Mononuclear cell (primary cell): ENCODE measurements around the gene GNA14. TPM values are rescaled to one million over a fixed set of nuclear protein-coding genes. Genes with fewer than 3 reads are reported as not detected.
"Not testable (repeated sequence)": the region's sequence is repeated elsewhere in the genome, so short reads cannot be mapped to it uniquely, and the experiment has no call there.

Experiments
- H3K27me3 ChIP-seq: 2 replicates; pipeline ENCODE4 v1.6.0; 2011; ENCODE audit warnings: low read length, control low read depth; ENCODE audit not compliant: insufficient read depth
- H3K4me1 ChIP-seq: 2 replicates; pipeline ENCODE4 v1.5.1; 2011; ENCODE audit warnings: mild to moderate bottlenecking, low read length, control low read depth; ENCODE audit not compliant: insufficient read depth
- H3K4me3 ChIP-seq: 2 replicates; pipeline ENCODE4 v1.5.1; 2011; ENCODE audit warnings: mild to moderate bottlenecking, low read length, moderate library complexity
- H3K9me3 ChIP-seq: 2 replicates; pipeline ENCODE4 v1.5.1; 2011; ENCODE audit warnings: low read depth, mild to moderate bottlenecking, control low read depth, low read length
- total RNA-seq: library from RNA; depleted of rRNA; stranded (reverse); fragments of >200 nt; gene quantifications from one replicate; pipeline ENCODE4 v1.2.3, GENCODE V29; 2012

GNA14 gene
- total RNA-seq, 1 donor = not detected

GRCh38 chr9:77510666-77511065 lies 137.5 kb downstream of the GNA14 start:
- Histone ChIP-seq H3K9me3 (no peaks in the 10 kb centered on the region), H3K4me1 (no peaks in the 10 kb centered on the region), H3K4me3 (no peak overlapping the region), H3K27me3 (no peaks in the 10 kb centered on the region)

GRCh38 chr9:77508396-77508795 lies 139.7 kb downstream of the GNA14 start:
- H3K27me3 ChIP-seq = no peaks in the 10 kb centered on the region
- H3K4me1 ChIP-seq = no peaks in the 10 kb centered on the region
- H3K9me3 ChIP-seq = no peaks in the 10 kb centered on the region
- H3K4me3 ChIP-seq = no peak overlapping the region

GRCh38 chr9:77507212-77507961 lies 140.7 kb downstream of the GNA14 start:
- no peak overlapping the region for H3K4me3 ChIP-seq
- no peaks in the 10 kb centered on the region for H3K27me3 ChIP-seq
- H3K4me1 ChIP-seq = no peaks in the 10 kb centered on the region
- H3K9me3 ChIP-seq = no peaks in the 10 kb centered on the region

- Histone ChIP-seq H3K27me3 (no peaks in the 10 kb centered on the region), H3K9me3 (no peaks in the 10 kb centered on the region), H3K4me3 (no peak overlapping the region), H3K4me1 (no peaks in the 10 kb centered on the region)
Measured at GRCh38 chr9:77505232-77505631, 142.9 kb downstream of the GNA14 start.

- no peak overlapping the region for H3K4me3 ChIP-seq
- H3K4me1 ChIP-seq = no peaks in the 10 kb centered on the region
- no peaks in the 10 kb centered on the region for H3K9me3 ChIP-seq
- H3K27me3 ChIP-seq = no peaks in the 10 kb centered on the region
Measured at GRCh38 chr9:77502568-77502967, 145.6 kb downstream of the GNA14 start.

GRCh38 chr9:77498891-77499290 lies 149.2 kb downstream of the GNA14 start:
- no peaks in the 10 kb centered on the region for H3K9me3 ChIP-seq
- no peaks in the 10 kb centered on the region for H3K27me3 ChIP-seq
- no peaks in the 10 kb centered on the region for H3K4me1 ChIP-seq
- no peak overlapping the region for H3K4me3 ChIP-seq

GRCh38 chr9:77497322-77498198 lies 150.6 kb downstream of the GNA14 start:
- H3K4me3 ChIP-seq = no peak overlapping the region
- H3K4me1 ChIP-seq = no peaks in the 10 kb centered on the region
- no peaks in the 10 kb centered on the region for H3K27me3 ChIP-seq
- H3K9me3 ChIP-seq = no peaks in the 10 kb centered on the region

GRCh38 chr9:77495834-77496671 lies 152.1 kb downstream of the GNA14 start:
- no peak overlapping the region for H3K4me3 ChIP-seq
- no peaks in the 10 kb centered on the region for H3K4me1 ChIP-seq
- peaks cover 4% of the 10 kb centered on the region for H3K9me3 ChIP-seq
- no peaks in the 10 kb centered on the region for H3K27me3 ChIP-seq

- not testable (repeated sequence) for H3K9me3 ChIP-seq, H3K27me3 ChIP-seq, H3K4me3 ChIP-seq, H3K4me1 ChIP-seq
Measured at GRCh38 chr9:77490279-77490678, 157.8 kb downstream of the GNA14 start.

GRCh38 chr9:77489405-77490163 lies 158.5 kb downstream of the GNA14 start:
- H3K9me3 ChIP-seq, H3K27me3 ChIP-seq, H3K4me1 ChIP-seq, H3K4me3 ChIP-seq: not testable (repeated sequence)

GRCh38 chr9:77488439-77489126 lies 159.5 kb downstream of the GNA14 start:
- H3K9me3 ChIP-seq = peaks cover 4% of the 10 kb centered on the region
- peaks cover 3% of the 10 kb centered on the region for H3K27me3 ChIP-seq
- H3K4me3 ChIP-seq = no peak overlapping the region
- H3K4me1 ChIP-seq = peaks cover 7% of the 10 kb centered on the region

GRCh38 chr9:77486968-77487367 lies 161.2 kb downstream of the GNA14 start:
- Histone ChIP-seq H3K4me3 (no peak overlapping the region), H3K27me3 (peaks cover 3% of the 10 kb centered on the region), H3K4me1 (peaks cover 7% of the 10 kb centered on the region)

GRCh38 chr9:77486463-77486862 lies 161.7 kb downstream of the GNA14 start:
- H3K27me3 ChIP-seq = peaks cover 3% of the 10 kb centered on the region
- H3K4me1 ChIP-seq = peaks cover 7% of the 10 kb centered on the region
- H3K4me3 ChIP-seq = no peak overlapping the region
- H3K9me3 ChIP-seq = peaks cover under 1% of the 10 kb centered on the region

More at GRCh38 chr9:77486968-77487367, 161.2 kb downstream of the GNA14 start:
- peaks cover 4% of the 10 kb centered on the region for H3K9me3 ChIP-seq
